Neural progenitor cell (in vitro differentiated cells): ENCODE data around the gene PAX7. TPM values are rescaled to one million over a fixed set of nuclear protein-coding genes. Genes with fewer than 3 reads are reported as not detected.

Source experiments
- DNase-seq: peaks from one replicate; pipeline ENCODE4 v3.0.0-alpha.2; 2016; ENCODE audit warnings: low spot score
- H2AFZ ChIP-seq: fragments of 200-600 bp; sonication (generic); replicated peaks from 2 replicates; pipeline ENCODE4 v1.6.1; 2016; ENCODE audit warnings: antibody characterized with exemption
- H3F3A ChIP-seq: fragments of 200-600 bp; sonication (generic); 2 replicates; pipeline ENCODE4 v1.6.1; 2016; ENCODE audit warnings: antibody characterized with exemption, low read depth
- H3K27ac ChIP-seq: fragments of 200-600 bp; sonication (generic); 2 replicates; pipeline ENCODE4 v1.5.1; 2016; ENCODE audit warnings: mild to moderate bottlenecking
- H3K27me3 ChIP-seq: fragments of 200-600 bp; sonication (generic); 2 replicates; pipeline ENCODE4 v1.6.1; 2016; ENCODE audit warnings: mild to moderate bottlenecking, moderate library complexity
- H3K36me3 ChIP-seq: fragments of 200-600 bp; sonication (generic); 2 replicates; pipeline ENCODE4 v1.5.1; 2016
- H3K4me1 ChIP-seq: fragments of 200-600 bp; sonication (generic); 2 replicates; pipeline ENCODE4 v1.6.1; 2016; ENCODE audit warnings: mixed run types
- H3K4me2 ChIP-seq: fragments of 200-600 bp; sonication (generic); 2 replicates; pipeline ENCODE4 v1.6.1; 2016
- H3K4me3 ChIP-seq: fragments of 200-600 bp; sonication (generic); 2 replicates; pipeline ENCODE4 v1.5.1; 2016
- H3K79me2 ChIP-seq: fragments of 200-600 bp; sonication (generic); 2 replicates; pipeline ENCODE4 v1.6.1; 2016; ENCODE audit warnings: low read depth
- H3K9ac ChIP-seq: fragments of 200-600 bp; sonication (generic); 2 replicates; pipeline ENCODE4 v1.6.1; 2016
- H3K9me3 ChIP-seq: fragments of 200-600 bp; sonication (generic); 2 replicates; pipeline ENCODE4 v1.5.1; 2016; ENCODE audit warnings: low read depth
- H4K20me1 ChIP-seq: fragments of 200-600 bp; sonication (generic); 2 replicates; pipeline ENCODE4 v1.6.1; 2016; ENCODE audit warnings: low read depth
- H3K27ac Mint-ChIP-seq: 3 replicates; pipeline ENCODE4 v1.8.0; 2021; ENCODE audit warnings: mixed read lengths
- H3K27me3 Mint-ChIP-seq: 2 replicates; pipeline ENCODE4 v1.8.0; 2022; ENCODE audit warnings: low read depth, mild to moderate bottlenecking, inconsistent platforms, moderate library complexity, mixed read lengths; ENCODE audit not compliant: insufficient read depth
- H3K36me3 Mint-ChIP-seq: 3 replicates; pipeline ENCODE4 v1.8.0; 2021; ENCODE audit warnings: mixed read lengths
- H3K4me1 Mint-ChIP-seq: 3 replicates; pipeline ENCODE4 v1.8.0; 2021; ENCODE audit warnings: mixed read lengths
- H3K4me3 Mint-ChIP-seq: 3 replicates; pipeline ENCODE4 v1.8.0; 2021; ENCODE audit warnings: mild to moderate bottlenecking, moderate library complexity, mixed read lengths
- H3K9me3 Mint-ChIP-seq: 3 replicates; pipeline ENCODE4 v1.8.0; 2020; ENCODE audit warnings: mixed read lengths
- EZH2 ChIP-seq: fragments of 200-600 bp; sonication (generic); IDR thresholded peaks from 2 replicates; pipeline ENCODE4 v1.6.1; 2017; ENCODE audit warnings: antibody characterized with exemption, mild to moderate bottlenecking, moderate library complexity
- EZH2phosphoT487 ChIP-seq: fragments of 200-600 bp; sonication (generic); IDR thresholded peaks from 2 replicates; pipeline ENCODE4 v1.6.1; 2017; ENCODE audit warnings: antibody characterized with exemption
- total RNA-seq: library from RNA; depleted of rRNA; stranded (reverse); fragments of >200 nt; gene quantifications from 2 replicates; pipeline ENCODE4 v1.2.3, GENCODE V29; 2015; ENCODE audit warnings: low replicate concordance
- TF ChIP-seq, protein P1 (sequence below): fragments of 200-600 bp; sonication (generic); IDR thresholded peaks from 2 replicates; pipeline ENCODE4 v1.5.1; 2017; ENCODE audit warnings: antibody characterized with exemption, mild to moderate bottlenecking

The PAX7 gene
- total RNA-seq, 1 donor from 2014 or later, result 0.06 TPM

DNA sequence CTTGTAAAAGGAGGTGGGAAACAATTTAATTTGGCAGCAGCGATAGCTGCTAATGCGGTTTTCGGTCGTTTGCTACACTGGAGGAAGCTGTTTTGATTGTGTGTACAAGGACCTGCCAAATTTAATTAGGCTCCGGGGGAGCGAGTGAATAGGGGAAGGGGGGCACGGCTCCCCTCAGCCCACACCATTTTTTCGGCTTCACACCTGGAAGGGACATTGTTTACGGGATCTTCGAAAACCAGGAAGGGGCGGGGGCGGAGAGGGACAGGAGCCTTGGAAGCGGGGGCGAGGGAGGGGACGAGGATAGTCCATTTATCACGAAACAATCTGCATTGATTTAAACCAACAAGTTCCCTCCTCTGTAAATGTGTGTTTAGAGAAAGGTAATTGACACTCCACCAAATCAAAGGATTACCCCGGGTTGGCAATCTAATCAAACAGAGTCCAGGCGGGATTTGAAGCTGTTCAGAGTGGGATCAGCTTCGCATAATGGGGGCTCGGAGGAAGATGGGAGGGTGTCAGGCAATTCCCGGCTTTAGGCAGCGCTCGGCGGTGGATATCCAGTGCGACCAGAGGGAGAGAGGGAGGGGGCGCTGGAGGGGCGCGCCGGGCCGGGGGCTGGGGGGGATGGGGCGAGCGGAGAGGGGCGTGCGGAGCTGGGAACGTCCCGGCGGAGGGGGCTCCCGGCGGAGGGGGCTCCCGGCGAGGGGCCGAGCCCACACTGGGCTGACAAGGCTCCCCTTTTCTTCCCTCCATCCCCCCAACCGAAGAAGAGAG is 9.8 kb downstream of the PAX7 start:
- Histone ChIP-seq H3K27ac (no peak overlapping the region), H3K9ac (no peak overlapping the region), H4K20me1 (peaks cover 99% of the 10 kb centered on the region), H3K36me3 (no peaks in the 10 kb centered on the region), H3K79me2 (no peaks in the 10 kb centered on the region), H3K27me3 (peaks cover 100% of the 10 kb centered on the region), H3K9me3 (no peaks in the 10 kb centered on the region), H3K4me1 (peaks cover 86% of the 10 kb centered on the region), H3K4me2 (peak overlapping the region; percentile 76), H3K4me3 (peak overlapping the region; percentile 36), H3F3A (peaks cover 88% of the 10 kb centered on the region), H2AFZ (no peak overlapping the region)
- DNase-seq, result peak; percentile 89
- Mint-ChIP-seq H3K27ac (no peak overlapping the region), H3K4me1 (peaks cover 79% of the 10 kb centered on the region), H3K36me3 (no peaks in the 10 kb centered on the region), H3K9me3 (no peaks in the 10 kb centered on the region), H3K4me3 (peak overlapping the region; percentile 79), H3K27me3 (peaks cover 75% of the 10 kb centered on the region)
- TF ChIP-seq EZH2phosphoT487 (peak; percentile 8), EZH2 (no peak)
- TF ChIP-seq, protein P1, sequence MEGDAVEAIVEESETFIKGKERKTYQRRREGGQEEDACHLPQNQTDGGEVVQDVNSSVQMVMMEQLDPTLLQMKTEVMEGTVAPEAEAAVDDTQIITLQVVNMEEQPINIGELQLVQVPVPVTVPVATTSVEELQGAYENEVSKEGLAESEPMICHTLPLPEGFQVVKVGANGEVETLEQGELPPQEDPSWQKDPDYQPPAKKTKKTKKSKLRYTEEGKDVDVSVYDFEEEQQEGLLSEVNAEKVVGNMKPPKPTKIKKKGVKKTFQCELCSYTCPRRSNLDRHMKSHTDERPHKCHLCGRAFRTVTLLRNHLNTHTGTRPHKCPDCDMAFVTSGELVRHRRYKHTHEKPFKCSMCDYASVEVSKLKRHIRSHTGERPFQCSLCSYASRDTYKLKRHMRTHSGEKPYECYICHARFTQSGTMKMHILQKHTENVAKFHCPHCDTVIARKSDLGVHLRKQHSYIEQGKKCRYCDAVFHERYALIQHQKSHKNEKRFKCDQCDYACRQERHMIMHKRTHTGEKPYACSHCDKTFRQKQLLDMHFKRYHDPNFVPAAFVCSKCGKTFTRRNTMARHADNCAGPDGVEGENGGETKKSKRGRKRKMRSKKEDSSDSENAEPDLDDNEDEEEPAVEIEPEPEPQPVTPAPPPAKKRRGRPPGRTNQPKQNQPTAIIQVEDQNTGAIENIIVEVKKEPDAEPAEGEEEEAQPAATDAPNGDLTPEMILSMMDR, result no peak

DNA sequence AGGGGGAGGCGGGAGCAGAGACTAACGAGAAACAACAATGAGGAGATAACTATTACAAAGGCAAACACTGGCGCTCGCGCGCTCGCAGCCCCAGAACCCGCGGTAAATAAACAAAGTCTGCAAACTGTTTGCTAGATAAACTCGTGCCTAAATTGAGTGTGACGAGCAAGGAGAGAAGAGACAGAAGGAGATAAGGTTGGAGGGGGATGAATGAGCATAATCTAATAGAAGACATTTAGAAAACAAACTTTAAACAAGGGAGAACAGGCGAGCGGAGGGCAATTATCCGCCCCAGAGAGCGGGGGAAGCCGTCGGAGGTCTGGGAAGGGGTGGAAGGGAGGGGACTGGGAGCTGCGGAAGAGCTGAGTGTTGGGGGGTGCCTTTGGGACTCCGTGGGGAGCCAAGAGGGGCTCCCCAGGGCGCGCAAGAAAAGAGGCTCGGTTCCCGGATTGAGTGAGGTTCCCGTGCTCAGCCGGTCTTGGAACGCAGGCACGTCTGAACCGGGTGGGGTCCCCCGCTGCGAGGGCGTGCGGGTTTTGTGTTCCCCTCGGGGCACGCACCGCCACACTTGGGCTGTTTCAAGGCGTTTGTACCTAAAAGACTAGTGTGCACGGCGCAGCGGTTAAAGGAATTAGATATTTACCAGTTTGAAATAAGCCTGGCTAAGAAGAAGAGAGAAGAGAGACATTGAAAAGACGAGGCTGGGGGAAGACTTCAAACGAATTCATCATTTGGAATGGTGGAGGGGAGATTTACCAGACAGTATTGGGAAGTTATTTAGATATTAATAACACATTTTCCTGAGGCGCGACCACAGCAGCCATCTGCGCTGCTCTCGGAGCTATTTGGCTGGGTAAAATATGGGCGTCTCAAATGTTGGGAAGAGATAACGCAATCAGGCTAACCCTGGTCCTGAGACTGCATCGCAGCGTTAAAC is 10.6 kb downstream of the PAX7 start:
- peaks cover 80% of the 10 kb centered on the region for H3K4me1 Mint-ChIP-seq
- no peaks in the 10 kb centered on the region for H3K36me3 ChIP-seq
- DNase-seq, result peak; percentile 62

DNA sequence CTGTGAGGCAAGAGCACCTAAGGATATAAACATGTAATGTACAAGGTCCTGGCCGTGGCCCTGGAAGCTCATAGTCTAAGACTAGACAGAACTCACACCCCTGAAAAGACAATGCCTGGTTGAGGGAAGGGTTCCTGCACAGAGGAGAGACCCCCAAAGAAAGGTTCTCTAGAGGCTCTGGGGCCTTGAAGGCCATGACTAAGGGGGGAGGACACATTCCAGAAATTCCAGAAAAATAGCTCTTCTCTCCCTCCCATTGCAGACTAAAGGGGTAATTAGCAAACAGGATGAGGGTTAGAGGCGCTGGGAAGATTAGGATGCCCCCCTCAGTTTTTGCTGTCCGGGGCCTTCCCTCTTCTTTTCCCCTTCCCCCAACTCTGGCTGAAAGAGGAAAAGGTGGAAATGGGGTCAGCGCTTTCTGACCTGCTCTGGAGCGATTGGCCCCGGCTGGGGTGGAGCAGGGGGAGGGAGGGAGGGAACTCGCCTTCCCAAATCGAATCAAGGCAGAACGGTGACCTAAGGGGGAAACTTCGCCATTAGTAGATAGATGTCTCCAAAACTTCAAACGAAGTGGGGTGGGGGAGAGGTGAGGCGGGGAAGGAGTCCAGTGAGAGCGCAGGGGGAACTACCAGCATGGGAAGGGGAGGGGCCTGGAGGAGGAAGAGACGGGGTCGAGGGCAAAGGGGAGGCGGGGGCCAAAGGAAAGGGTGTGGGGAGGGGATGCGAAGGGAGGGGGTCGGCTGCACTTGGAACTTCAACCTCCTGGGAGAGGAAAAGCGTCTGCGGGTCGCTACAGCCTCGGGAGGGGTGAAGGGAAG is 11.8 kb downstream of the PAX7 start:
- TF ChIP-seq EZH2 (peak; percentile 7), EZH2phosphoT487 (no peak)
- H3K9me3 ChIP-seq, result no peaks in the 10 kb centered on the region
- DNase-seq, result peak; percentile 58
- peaks cover 100% of the 10 kb centered on the region for H3K27me3 ChIP-seq
- peak overlapping the region; percentile 31 for H3K4me3 ChIP-seq
- Mint-ChIP-seq H3K27me3 (peaks cover 64% of the 10 kb centered on the region), H3K9me3 (no peaks in the 10 kb centered on the region), H3K4me1 (peaks cover 74% of the 10 kb centered on the region), H3K4me3 (peak overlapping the region; percentile 81), H3K36me3 (no peaks in the 10 kb centered on the region), H3K27ac (no peak overlapping the region)
- peak overlapping the region; percentile 72 for H3K4me2 ChIP-seq
- H2AFZ ChIP-seq, result no peak overlapping the region
- peaks cover 91% of the 10 kb centered on the region for H3K4me1 ChIP-seq
- H4K20me1 ChIP-seq, result peaks cover 97% of the 10 kb centered on the region
- no peaks in the 10 kb centered on the region for H3K79me2 ChIP-seq
- no peak overlapping the region for H3K9ac ChIP-seq
- no peaks in the 10 kb centered on the region for H3K36me3 ChIP-seq
- no peak overlapping the region for H3K27ac ChIP-seq
- H3F3A ChIP-seq, result peaks cover 98% of the 10 kb centered on the region

More for the DNA sequence above, 10.6 kb downstream of the PAX7 start:
- no peaks in the 10 kb centered on the region for H3K79me2 ChIP-seq
- H4K20me1 ChIP-seq, result peaks cover 99% of the 10 kb centered on the region
- H3K4me3 ChIP-seq, result peak overlapping the region; percentile 36
- H3K27ac ChIP-seq, result no peak overlapping the region
- peaks cover 96% of the 10 kb centered on the region for H3F3A ChIP-seq
- TF ChIP-seq, protein P1, result no peak
- TF ChIP-seq EZH2phosphoT487 (peak; percentile 68), EZH2 (peak; percentile 78)
- H3K4me1 ChIP-seq, result peaks cover 94% of the 10 kb centered on the region
- peaks cover 100% of the 10 kb centered on the region for H3K27me3 ChIP-seq
- H3K4me3 Mint-ChIP-seq, result peak overlapping the region; percentile 79
- H3K9me3 ChIP-seq, result no peaks in the 10 kb centered on the region
- peak overlapping the region; percentile 1 for H3K27ac Mint-ChIP-seq
- peak overlapping the region; percentile 76 for H3K4me2 ChIP-seq
- H3K27me3 Mint-ChIP-seq, result peaks cover 75% of the 10 kb centered on the region
- H3K9me3 Mint-ChIP-seq, result no peaks in the 10 kb centered on the region
- no peak overlapping the region for H2AFZ ChIP-seq
- no peaks in the 10 kb centered on the region for H3K36me3 Mint-ChIP-seq
- no peak overlapping the region for H3K9ac ChIP-seq
